A549 (cell line): ENCODE results near the gene JKAMP.

Source experiments
- CHD2 ChIP-seq: fragments of 150-350 bp; IDR thresholded peaks from 2 replicates; pipeline ENCODE4 v1.6.1; 2014; ENCODE audit warnings: low read length; ENCODE audit not compliant: partially characterized antibody
- CHD4 ChIP-seq: fragments of 200-600 bp; sonication (generic); IDR thresholded peaks from 2 replicates; pipeline ENCODE4 v1.6.1; 2016; ENCODE audit warnings: antibody characterized with exemption, mild to moderate bottlenecking, borderline replicate concordance
- CTCF ChIP-seq: fragments of >200 bp; sonication (Bioruptor Twin); formaldehyde crosslinking; IDR thresholded peaks from 3 replicates; pipeline ENCODE4 v1.5.1; 2016
- EHMT2 ChIP-seq: fragments of 200-600 bp; sonication (generic); IDR thresholded peaks from 2 replicates; pipeline ENCODE4 v1.6.1; 2016; ENCODE audit warnings: antibody characterized with exemption, low read depth, mild to moderate bottlenecking, moderate library complexity
- HMGXB4 ChIP-seq: fragments of 250-450 bp; sonication (Bioruptor Pico); IDR thresholded peaks from 2 replicates; pipeline ENCODE4 v1.5.0; 2021; ENCODE audit warnings: mild to moderate bottlenecking, moderate library complexity, borderline replicate concordance
- POLR2A ChIP-seq: IDR thresholded peaks from 2 replicates; pipeline ENCODE4 v1.6.1; 2012; ENCODE audit warnings: mild to moderate bottlenecking, low read length

- TF ChIP-seq CTCF = no peak
- TF ChIP-seq EHMT2 = no peak
- no peak for TF ChIP-seq CHD2
- no peak for TF ChIP-seq HMGXB4 (CRISPR knock-in tag)
- TF ChIP-seq POLR2A = no peak
- TF ChIP-seq CHD4 = no peak
Measured at GRCh38 chr14:59541731-59542130, 57.4 kb downstream of the JKAMP start.
